ENCODE measurements around the gene KBTBD12. TPM values are rescaled to one million over a fixed set of nuclear protein-coding genes. Genes with fewer than 3 reads are reported as not detected.

KBTBD12 gene
- total and polyA plus RNA-seq, 10 of the 15 experiments (the other 5 are each of a cell fraction or from before 2014, with no cell fraction given): 0.01 to 0.11 TPM; not detected in 8

GRCh38 chr3:127920738-127921137, 5.7 kb downstream of the KBTBD12 start (continued):
- no peak for TF ChIP-seq ZNF687 (IDR thresholded peaks at IDR 0.05)
- no peak for TF ChIP-seq RB1 (IDR thresholded peaks at IDR 0.05; ENCODE audit: borderline replicate concordance)
- TF ChIP-seq EZH2 (IDR thresholded peaks at IDR 0.05; ENCODE audit: borderline replicate concordance, control insufficient read depth, low read depth, low read length): no peak

GRCh38 chr3:127923611-127924010, 8.6 kb downstream of the KBTBD12 start:
- no peaks in the 10 kb centered on the region for H3K79me2 ChIP-seq (ENCODE audit: control insufficient read depth, insufficient read depth, low read length)
- ChIA-PET POLR2A (no interaction called here), CTCF (interaction anchor here (0.5 kb wide), 1 partner anchor 275 kb away, joined by 3 read pairs; no protein-coding TSS in a partner anchor), SMC1A (ENCODE audit: uncharacterized antibody, unreplicated experiment) (interaction anchor here (1.2 to 1.6 kb wide), 2 partner anchors 8 to 9 kb away, joined by 3 to 4 read pairs; no protein-coding TSS in a partner anchor), RAD21 (ENCODE audit: unreplicated experiment) (no interaction called here)
- no TSS peak for BruUV-seq (replicated peaks)
- no peaks in the 10 kb centered on the region for H4K20me1 ChIP-seq (ENCODE audit: control insufficient read depth, insufficient read depth)
- ATAC-seq (no peak), DNase-seq (ENCODE audit: low read depth, low spot score) (no peak), FAIRE-seq (no peak)
- no peaks in the 10 kb centered on the region for H3K27me3 ChIP-seq (replicated peaks in 1 of 2; ENCODE audit: control insufficient read depth in 2 of 2, insufficient read depth in 2 of 2, low read length in 1 of 2)
- 60% methylated on average over 4 of the region's 4 CpGs for WGBS (ENCODE audit: insufficient coverage, insufficient replicate concordance, low lambda C conversion rate, missing lambda C conversion rate)
- H3K36me3 ChIP-seq (ENCODE audit: control insufficient read depth in 2 of 2, insufficient read depth in 2 of 2, low read length in 1 of 2): no peaks in the 10 kb centered on the region
- H3K4me1 ChIP-seq (ENCODE audit: control insufficient read depth, insufficient read depth, low read length): peaks cover 8% of the 10 kb centered on the region
- H3K27ac ChIP-seq (ENCODE audit: control insufficient read depth, insufficient read depth): no peak overlapping the region
- in situ Hi-C loops (cut with MboI): no loop called here
- H2AFZ ChIP-seq (ENCODE audit: control insufficient read depth, low read depth, low read length): no peak overlapping the region
- intact Hi-C loops (cut with micrococcal nuclease; ENCODE audit: unreplicated experiment): no loop called here
- H3K4me2 ChIP-seq (ENCODE audit: control insufficient read depth, insufficient read depth): no peak overlapping the region
- no peak overlapping the region for H3K4me3 ChIP-seq
- H3K9me3 ChIP-seq (replicated peaks; ENCODE audit: control insufficient read depth, insufficient read depth, low read length): no peaks in the 10 kb centered on the region
- H3K9ac ChIP-seq (ENCODE audit: control insufficient read depth, insufficient read depth, low read length): no peak overlapping the region
- TF ChIP-seq TCF3 (IDR thresholded peaks at IDR 0.05; ENCODE audit: borderline replicate concordance, insufficient read depth, low read depth, low read length) (no peak), ZNF24 (IDR thresholded peaks at IDR 0.05) (no peak), ZNF207 (IDR thresholded peaks at IDR 0.05; ENCODE audit: borderline replicate concordance) (no peak), ZNF217 (IDR thresholded peaks at IDR 0.05) (no peak), ZBTB33 (IDR thresholded peaks at IDR 0.05) (no peak), IRF5 (IDR thresholded peaks at IDR 0.05; ENCODE audit: borderline replicate concordance) (no peak), CHD4 (IDR thresholded peaks at IDR 0.05) (no peak), BRCA1 (IDR thresholded peaks at IDR 0.05; ENCODE audit: low read depth, low read length) (no peak), PAX5 (IDR thresholded peaks at IDR 0.05; ENCODE audit: borderline replicate concordance, low read depth, low read length) (no peak), RAD51 (IDR thresholded peaks at IDR 0.05) (no peak), EP300 (IDR thresholded peaks at IDR 0.05; ENCODE audit: borderline replicate concordance in 1 of 2, control insufficient read depth in 1 of 2, low read depth in 2 of 2, low read length in 2 of 2) (no peak), RUNX3 (IDR thresholded peaks at IDR 0.05; ENCODE audit: low read length) (no peak)

Data from GM12878 (cell line).